ENCODE data around the gene ADCY7. TPM values are rescaled to one million over a fixed set of nuclear protein-coding genes. Genes with fewer than 3 reads are reported as not detected.

ADCY7 gene
- total RNA-seq, 1 experiment from 2014 or later = 34.2 TPM

GRCh38 chr16:50254072-50254471, 12.3 kb upstream of the ADCY7 start:
- Histone ChIP-seq H2AFZ (ENCODE audit: low read depth, low read length, poor library complexity, severe bottlenecking) (no peak overlapping the region), H3K27me3 (ENCODE audit: insufficient read depth, low read length) (no peaks in the 10 kb centered on the region), H3K9ac (ENCODE audit: low read length) (no peak overlapping the region), H3K9me2 (ENCODE audit: insufficient read depth) (no peaks in the 10 kb centered on the region), H4K20me1 (ENCODE audit: insufficient read depth) (no peaks in the 10 kb centered on the region), H3K4me2 (ENCODE audit: low read length) (no peak overlapping the region), H3K79me2 (ENCODE audit: insufficient read depth, low read length) (no peaks in the 10 kb centered on the region), H3K36me3 (ENCODE audit: control insufficient read depth in 1 of 2, insufficient read depth in 2 of 2, low read length in 2 of 2) (no peaks in the 10 kb centered on the region), H3K4me3 (replicated peaks in 1 of 2; ENCODE audit: low read depth in 1 of 2, low read length in 2 of 2) (no peak overlapping the region), H3K9me3 (ENCODE audit: control insufficient read depth in 1 of 2, insufficient read depth in 1 of 2, low read depth in 1 of 2, low read length in 2 of 2) (no peaks in the 10 kb centered on the region), H3K4me1 (ENCODE audit: control insufficient read depth in 1 of 2, insufficient read depth in 2 of 2, low read length in 2 of 2) (peaks cover 6 to 15% of the 10 kb centered on the region in 2 experiments; a peak in 3 of 4 replicates), H3K27ac (ENCODE audit: low read depth, low read length) (no peak overlapping the region)
- CTCF ChIA-PET = interaction anchor here (0.9 to 1.5 kb wide), 4 partner anchors 9 to 552 kb away, joined by 3 to 4 read pairs (median 3); no protein-coding TSS in a partner anchor
- no peak for TF ChIP-seq EZH2phosphoT487 (IDR thresholded peaks at IDR 0.05; ENCODE audit: borderline replicate concordance)
- no peak for TF ChIP-seq RAD21 (IDR thresholded peaks at IDR 0.05; ENCODE audit: low read depth)
- no peak for TF ChIP-seq FOSL1 (IDR thresholded peaks at IDR 0.05; ENCODE audit: low read depth)
- TF ChIP-seq TCF7L2 (IDR thresholded peaks at IDR 0.05; ENCODE audit: borderline replicate concordance, extremely low read depth, insufficient read depth, insufficient read length) = no peak
- no peak for TF ChIP-seq POLR2AphosphoS5 (IDR thresholded peaks at IDR 0.05; ENCODE audit: low read depth, low read length)
- TF ChIP-seq POLR2A (IDR thresholded peaks at IDR 0.05; ENCODE audit: borderline replicate concordance, extremely low read depth, insufficient read depth, insufficient read length) = no peak
- no peak for TF ChIP-seq EGR1 (IDR thresholded peaks at IDR 0.05; ENCODE audit: low read depth)
- no peak for TF ChIP-seq ELF1 (IDR thresholded peaks at IDR 0.05; ENCODE audit: borderline replicate concordance, low read depth)
- no peak for TF ChIP-seq ZNF274 (IDR thresholded peaks at IDR 0.05; ENCODE audit: low read depth, low read length)
- TF ChIP-seq CTCF (IDR thresholded peaks at IDR 0.05 in 2 of 3, conservative IDR thresholded peaks at IDR 0.05 in 1 of 3; ENCODE audit: borderline replicate concordance in 1 of 3, insufficient read depth in 1 of 3, low read depth in 2 of 3, low read length in 2 of 3) = no peak
- RAD21 ChIA-PET (ENCODE audit: low non-redundant PET in 1 of 2, low total read pairs in 2 of 2, uncharacterized antibody in 2 of 2, unreplicated experiment in 2 of 2) = no interaction called here
- DNase-seq (ENCODE audit: low read depth, low spot score) = no peak
- intact Hi-C loops (cut with micrococcal nuclease) = no loop called here
- ATAC-seq = no peak
- POLR2A ChIA-PET = interaction anchor here (0.8 kb wide), 1 partner anchor 8 kb away, joined by 3 read pairs; no protein-coding TSS in a partner anchor
- BruUV-seq (replicated peaks) = no TSS peak
